Natural killer cell (primary cell): ENCODE data around the gene MMP28. TPM values are rescaled to one million over a fixed set of nuclear protein-coding genes. Genes with fewer than 3 reads are reported as not detected.

ENCODE experiments used
- ATAC-seq, 3 donors: fragments of 150-1000 bp in 2 of 3; fragments of 200-7000 bp in 1 of 3; cut with Tn5 transposase; 1 replicate in 1 of 3; 2 replicates in 2 of 3; pipeline ENCODE4 v1.10.0; 2021; ENCODE audit warnings: mild to moderate bottlenecking in 2 of 3, moderate library complexity in 2 of 3
- DNase-seq, 2 donors: peaks; one replicate each; pipeline versions ENCODE4 v3.0.0 to v3.0.0-alpha.2; 2013 to 2021; ENCODE audit warnings: mixed read lengths in 1 of 2
- H3K27ac ChIP-seq: one replicate; pipeline ENCODE4 v1.5.1; 2013; ENCODE audit warnings: mild to moderate bottlenecking, low read length
- H3K27me3 ChIP-seq: one replicate; pipeline ENCODE4 v1.6.1; 2013; ENCODE audit warnings: low read length; ENCODE audit not compliant: control insufficient read depth, insufficient read depth
- H3K36me3 ChIP-seq: one replicate; pipeline ENCODE4 v1.6.1; 2013; ENCODE audit warnings: low read length; ENCODE audit not compliant: control insufficient read depth, insufficient read depth
- H3K4me1 ChIP-seq: one replicate; pipeline ENCODE4 v1.6.1; 2013; ENCODE audit warnings: low read length; ENCODE audit not compliant: control insufficient read depth, insufficient read depth
- H3K4me3 ChIP-seq: one replicate; pipeline ENCODE4 v1.5.1; 2013; ENCODE audit warnings: low read length
- H3K9me3 ChIP-seq: one replicate; pipeline ENCODE4 v1.6.1; 2013; ENCODE audit warnings: low read length; ENCODE audit not compliant: control insufficient read depth, insufficient read depth
- H3K27ac Mint-ChIP-seq, 2 donors: one replicate each; pipeline ENCODE4 v1.8.0; 2022; ENCODE audit warnings: mild to moderate bottlenecking in 2 of 2, mixed read lengths in 2 of 2, moderate library complexity in 1 of 2
- H3K27me3 Mint-ChIP-seq, 2 donors: one replicate each; pipeline ENCODE4 v1.8.0; 2022; ENCODE audit warnings: low read depth in 2 of 2, mixed read lengths in 2 of 2
- H3K36me3 Mint-ChIP-seq: one replicate; pipeline ENCODE4 v1.8.0; 2022; ENCODE audit warnings: mixed read lengths
- H3K4me1 Mint-ChIP-seq, 2 donors: one replicate each; pipeline ENCODE4 v1.8.0; 2022; ENCODE audit warnings: mixed read lengths in 2 of 2
- H3K4me3 Mint-ChIP-seq: one replicate; pipeline ENCODE4 v1.8.0; 2022; ENCODE audit warnings: mild to moderate bottlenecking, moderate library complexity, mixed read lengths
- H3K9me3 Mint-ChIP-seq, 2 donors: one replicate each; pipeline ENCODE4 v1.8.0; 2022; ENCODE audit warnings: mixed read lengths in 2 of 2
- CTCF ChIP-seq: fragments of 200-600 bp; IDR thresholded peaks from one replicate; pipeline ENCODE4 v1.8.0; 2022; ENCODE audit warnings: antibody characterized with exemption
- WGBS: methylation state at CpG from one replicate; pipeline ENCODE4 v1.1.7; 2013; ENCODE audit warnings: missing lambda C conversion rate; ENCODE audit not compliant: insufficient coverage; 5-methylcytosine and 5-hydroxymethylcytosine counted together
- intact Hi-C: fragments of 100-400 bp; cut with micrococcal nuclease; formaldehyde crosslinking; loops from one replicate; pipeline ENCODE4 v1.14.2; 2022
- total RNA-seq, 4 donors: library from RNA; stranded (reverse); fragments of 120-200 nt in 1 of 4; gene quantifications; one replicate each; pipeline versions ENCODE4 v1.2.3 to v1.2.4, GENCODE V29; 2013 to 2022

The MMP28 gene
- total RNA-seq, 3 donors from 2014 or later (not counting 1 experiment from before 2014, with no cell fraction given): 1.1 TPM; not detected in 2

GRCh38 chr17:35797918-35798317 lies 2.5 kb upstream of the MMP28 start:
- ATAC-seq: no peak
- Mint-ChIP-seq H3K27ac (no peak overlapping the region), H3K9me3 (no peaks in the 10 kb centered on the region), H3K27me3 (peaks cover 42 to 52% of the 10 kb centered on the region in 2 donors), H3K4me1 (peaks cover 0 to 20% of the 10 kb centered on the region in 2 donors), H3K36me3 (no peaks in the 10 kb centered on the region), H3K4me3 (no peak overlapping the region)
- intact Hi-C loops: no loop called here
- TF ChIP-seq CTCF: no peak
- H3K27ac ChIP-seq: no peak overlapping the region
- peaks cover 21% of the 10 kb centered on the region for H3K27me3 ChIP-seq
- no peak overlapping the region for H3K4me3 ChIP-seq
- 91% methylated on average over 5 of the region's 5 CpGs for WGBS
- H3K9me3 ChIP-seq: no peaks in the 10 kb centered on the region
- no peak for DNase-seq
- H3K4me1 ChIP-seq: peaks cover 19% of the 10 kb centered on the region
- H3K36me3 ChIP-seq: no peaks in the 10 kb centered on the region

GRCh38 chr17:35797370-35797769 lies 1.9 kb upstream of the MMP28 start:
- no peaks in the 10 kb centered on the region for H3K9me3 ChIP-seq
- H3K27me3 ChIP-seq: peaks cover 21% of the 10 kb centered on the region
- Mint-ChIP-seq H3K4me1 (peaks cover 0 to 20% of the 10 kb centered on the region in 2 donors), H3K27ac (no peak overlapping the region), H3K27me3 (peaks cover 47 to 55% of the 10 kb centered on the region in 2 donors), H3K9me3 (no peaks in the 10 kb centered on the region), H3K36me3 (no peaks in the 10 kb centered on the region), H3K4me3 (peak overlapping the region; percentile 56)
- H3K4me1 ChIP-seq: peaks cover 19% of the 10 kb centered on the region
- H3K36me3 ChIP-seq: no peaks in the 10 kb centered on the region
- ATAC-seq (no peak), DNase-seq (no peak)
- H3K27ac ChIP-seq: no peak overlapping the region
- 75% methylated on average over 4 of the region's 4 CpGs for WGBS
- H3K4me3 ChIP-seq: no peak overlapping the region
- TF ChIP-seq CTCF: no peak
- intact Hi-C loops: no loop called here

GRCh38 chr17:35796942-35797341 lies 1.5 kb upstream of the MMP28 start:
- Mint-ChIP-seq H3K4me3 (peak overlapping the region; percentile 56), H3K36me3 (no peaks in the 10 kb centered on the region), H3K9me3 (no peaks in the 10 kb centered on the region), H3K27me3 (peaks cover 51 to 59% of the 10 kb centered on the region in 2 donors), H3K4me1 (peaks cover 0 to 20% of the 10 kb centered on the region in 2 donors), H3K27ac (no peak overlapping the region)
- Histone ChIP-seq H3K4me3 (no peak overlapping the region), H3K9me3 (no peaks in the 10 kb centered on the region), H3K27me3 (peaks cover 21% of the 10 kb centered on the region), H3K4me1 (peaks cover 19% of the 10 kb centered on the region), H3K36me3 (no peaks in the 10 kb centered on the region), H3K27ac (no peak overlapping the region)
- DNase-seq: no peak
- no peak for ATAC-seq
- intact Hi-C loops: no loop called here
- TF ChIP-seq CTCF: no peak
- 100% methylated on average over 1 of the region's 1 CpG for WGBS

- no peak overlapping the region for H3K27ac Mint-ChIP-seq
- no peak for DNase-seq
- no peaks in the 10 kb centered on the region for H3K9me3 ChIP-seq
- no peaks in the 10 kb centered on the region for H3K36me3 Mint-ChIP-seq
- no peak for ATAC-seq
- no peaks in the 10 kb centered on the region for H3K9me3 Mint-ChIP-seq
- H3K27me3 Mint-ChIP-seq: peaks cover 54 to 62% of the 10 kb centered on the region in 2 donors
- peaks cover 12% of the 10 kb centered on the region for H3K4me1 ChIP-seq
- intact Hi-C loops: no loop called here
- peaks cover 0 to 15% of the 10 kb centered on the region in 2 donors for H3K4me1 Mint-ChIP-seq
- peak overlapping the region; percentile 74 for H3K4me3 Mint-ChIP-seq
- H3K4me3 ChIP-seq: no peak overlapping the region
- WGBS: 38% methylated on average over 8 of the region's 8 CpGs
- no peak for TF ChIP-seq CTCF
- H3K27me3 ChIP-seq: peaks cover 21% of the 10 kb centered on the region
- no peaks in the 10 kb centered on the region for H3K36me3 ChIP-seq
- H3K27ac ChIP-seq: no peak overlapping the region
Measured at GRCh38 chr17:35795871-35796265, 427 bp upstream of the MMP28 start.
